ENCODE results near the gene ERICH6. TPM values are rescaled to one million over a fixed set of nuclear protein-coding genes. Genes with fewer than 3 reads are reported as not detected.

ERICH6 gene
- total and polyA plus RNA-seq, 2 experiments from 2014 or later: 0.32 TPM; not detected in 1

GRCh38 chr3:150691414-150692040 lies 12.2 kb downstream of the ERICH6 start (continued):
- no peak for TF ChIP-seq ZNF462 (CRISPR knock-in tag; IDR thresholded peaks at IDR 0.05)
- no peak for TF ChIP-seq REST (IDR thresholded peaks at IDR 0.05; ENCODE audit: unreplicated experiment)
- no peak for TF ChIP-seq CTCF (conservative IDR thresholded peaks at IDR 0.05; ENCODE audit: low read depth in 2 of 2)
- no peak for TF ChIP-seq EZH2phosphoT487 (IDR thresholded peaks at IDR 0.05; ENCODE audit: unreplicated experiment)
- TF ChIP-seq ZNF331 (CRISPR knock-in tag; IDR thresholded peaks at IDR 0.05; ENCODE audit: low read depth): no peak
- no peak for TF ChIP-seq ETS1 (IDR thresholded peaks at IDR 0.05)
- TF ChIP-seq JUNB (IDR thresholded peaks at IDR 0.05; ENCODE audit: unreplicated experiment): no peak
- no peak for TF ChIP-seq CREB1 (CRISPR knock-in tag; IDR thresholded peaks at IDR 0.05; ENCODE audit: low read depth)
- TF ChIP-seq NANOG (IDR thresholded peaks at IDR 0.05; ENCODE audit: borderline replicate concordance): no peak
